Activated CD4-positive, alpha-beta T cell treated with anti-CD3 and anti-CD28 coated beads for 36 hours (primary cell): Measurements from ENCODE around the gene VPS37D. TPM values are rescaled to one million over a fixed set of nuclear protein-coding genes. Genes with fewer than 3 reads are reported as not detected.
"Not testable (repeated sequence)": the region's sequence is repeated elsewhere in the genome, so short reads cannot be mapped to it uniquely, and the experiment has no call there.

ENCODE experiments used
- ATAC-seq: fragments of 200-7000 bp; cut with Tn5 transposase; one replicate; pipeline ENCODE4 v1.10.0; 2021; ENCODE audit warnings: mild to moderate bottlenecking, moderate library complexity
- CTCF ChIA-PET: fragments of 350-600 bp; sonication (Branson Sonifier 250); formaldehyde crosslinking; loops from one replicate; lab custom pipeline; 2021; ENCODE audit warnings: antibody characterized with exemption; lab: Charles Lee
- POLR2A ChIA-PET: fragments of 350-600 bp; sonication (Branson Sonifier 250); formaldehyde crosslinking; loops from one replicate; lab custom pipeline; 2021; ENCODE audit warnings: antibody characterized with exemption, inconsistent platforms; lab: Charles Lee
- DNase-seq: peaks from one replicate; pipeline ENCODE4 v3.0.0-alpha.2; 2020
- H3K27ac Mint-ChIP-seq: one replicate; pipeline ENCODE4 v1.8.0; 2021; ENCODE audit warnings: mixed read lengths
- H3K27me3 Mint-ChIP-seq: one replicate; pipeline ENCODE4 v1.8.0; 2021; ENCODE audit warnings: mixed read lengths
- H3K36me3 Mint-ChIP-seq: one replicate; pipeline ENCODE4 v1.8.0; 2021; ENCODE audit warnings: low read depth, mixed read lengths
- H3K4me1 Mint-ChIP-seq: one replicate; pipeline ENCODE4 v1.8.0; 2021; ENCODE audit warnings: mixed read lengths
- H3K4me3 Mint-ChIP-seq: one replicate; pipeline ENCODE4 v1.8.0; 2021; ENCODE audit warnings: mild to moderate bottlenecking, moderate library complexity, mixed read lengths
- H3K9me3 Mint-ChIP-seq: one replicate; pipeline ENCODE4 v1.8.0; 2021; ENCODE audit warnings: low read depth, mixed read lengths
- intact Hi-C, 2 experiments: fragments of 100-400 bp; cut with DNase I in 1 of 2; cut with micrococcal nuclease in 1 of 2; formaldehyde crosslinking; loops; one replicate each; pipeline versions ENCODE4 v1.14.2 to v1.15.1; 2022 to 2024; cut with DNase I, micrococcal nuclease
- total RNA-seq, 2 experiments: library from RNA; stranded (reverse); gene quantifications; one replicate each; pipeline ENCODE4 v1.2.3, GENCODE V29; 2021

VPS37D gene, protein sequence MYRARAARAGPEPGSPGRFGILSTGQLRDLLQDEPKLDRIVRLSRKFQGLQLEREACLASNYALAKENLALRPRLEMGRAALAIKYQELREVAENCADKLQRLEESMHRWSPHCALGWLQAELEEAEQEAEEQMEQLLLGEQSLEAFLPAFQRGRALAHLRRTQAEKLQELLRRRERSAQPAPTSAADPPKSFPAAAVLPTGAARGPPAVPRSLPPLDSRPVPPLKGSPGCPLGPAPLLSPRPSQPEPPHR
- under 1 TPM; 0.35 to 0.39 TPM for total RNA-seq

DNA sequence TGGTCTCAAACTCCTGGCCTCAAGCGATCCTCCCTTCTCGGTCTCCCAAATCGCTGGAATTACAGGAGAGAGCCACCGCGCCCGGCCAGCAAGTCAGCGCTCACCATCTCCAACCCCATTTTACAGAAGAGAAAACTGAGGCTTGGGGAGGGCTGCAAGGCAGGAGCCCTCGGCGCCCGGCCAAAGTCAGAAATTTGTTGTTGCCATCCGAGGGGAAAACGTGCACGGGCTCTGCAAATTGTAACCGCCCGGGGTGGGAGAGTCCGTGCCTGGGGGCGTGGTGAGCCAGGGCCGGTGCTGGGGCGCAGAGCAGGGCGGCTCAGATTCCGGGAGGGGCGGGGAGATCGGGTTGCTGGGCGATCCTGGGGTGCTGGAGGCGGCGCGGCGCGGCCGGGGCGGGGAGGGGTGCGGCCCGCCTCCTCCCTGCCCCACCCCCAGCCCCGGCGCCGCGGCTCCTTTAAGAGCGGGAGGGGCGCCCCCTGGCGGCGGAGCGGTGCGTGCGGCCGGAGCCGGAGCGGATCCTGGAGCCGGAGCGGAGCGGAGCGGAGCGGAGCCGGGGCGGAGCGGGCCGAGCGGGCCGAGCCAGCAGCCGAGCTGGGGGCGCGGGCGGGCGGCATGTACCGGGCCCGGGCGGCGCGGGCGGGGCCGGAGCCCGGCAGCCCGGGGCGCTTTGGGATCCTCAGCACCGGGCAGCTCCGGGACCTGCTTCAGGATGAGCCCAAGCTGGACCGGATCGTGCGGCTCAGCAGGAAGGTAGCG is at the start of gene VPS37D:
TSS of gene VPS37D (plus strand) at position 488 of the 759 bp plus-strand sequence. CDS start at position 616, 128 bp downstream.
- DNase-seq (peak; percentile 96), ATAC-seq (peak; percentile 94)
- H3K9me3 Mint-ChIP-seq, result peaks cover 5% of the 10 kb centered on the region
- peaks cover 5% of the 10 kb centered on the region for H3K4me1 Mint-ChIP-seq
- H3K27ac Mint-ChIP-seq, result no peak within 1 kb of the TSS
- ChIA-PET CTCF (interaction anchor here (0.5 to 3.8 kb wide), 10 partner anchors 11 to 115 kb away, joined by 3 to 19 read pairs (median 4); no protein-coding TSS in a partner anchor), POLR2A (no interaction called here)
- peaks cover 40% of the 10 kb centered on the region for H3K27me3 Mint-ChIP-seq
- H3K4me3 Mint-ChIP-seq, result peak within 1 kb of the TSS; percentile 57
- no peaks in the 10 kb centered on the region for H3K36me3 Mint-ChIP-seq
- intact Hi-C loops, result loop anchor here (1.0 to 5.0 kb wide), 13 partner anchors 16 to 175 kb away; partner anchors contain the start of genes TBL2 (in 2 of the 2), ABHD11 (in 1 of the 2), BAZ1B (in 1 of the 2) and BCL7B (in 1 of the 2)

DNA sequence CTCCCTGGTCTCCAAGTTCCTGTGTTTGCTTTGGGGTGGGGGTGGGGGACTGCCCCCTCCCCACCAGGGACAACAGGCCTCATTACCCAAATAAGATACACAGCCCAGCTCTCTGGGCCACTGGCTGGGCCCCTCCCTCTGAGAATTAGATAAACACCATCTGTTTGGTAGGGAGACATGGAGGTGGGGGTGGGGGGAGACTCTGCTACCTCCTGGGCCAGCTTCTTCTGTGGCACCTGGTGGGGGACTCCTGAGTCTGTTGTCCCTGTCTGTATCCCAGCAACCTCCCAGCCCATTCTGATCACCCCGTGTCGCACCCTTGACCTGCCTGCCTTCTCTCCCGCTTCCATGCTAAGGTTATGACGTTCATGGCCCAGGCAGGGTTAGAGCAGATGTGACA is 49.1 kb upstream of the VPS37D start:
- Mint-ChIP-seq H3K9me3 (no peaks in the 10 kb centered on the region), H3K36me3 (no peaks in the 10 kb centered on the region), H3K27me3 (peaks cover 22% of the 10 kb centered on the region), H3K4me1 (peaks cover 6% of the 10 kb centered on the region), H3K27ac (no peak overlapping the region), H3K4me3 (no peak overlapping the region)
- no peak for DNase-seq
- ChIA-PET POLR2A (no interaction called here), CTCF (interaction anchor here (3.1 kb wide), 1 partner anchor 12 kb away, joined by 15 read pairs; no protein-coding TSS in a partner anchor)
- intact Hi-C loops, result no loop called here
- no peak for ATAC-seq

GRCh38 chr7:73619394-73619793 is 48.2 kb upstream of the VPS37D start:
- H3K9me3 Mint-ChIP-seq, H3K4me3 Mint-ChIP-seq, POLR2A ChIA-PET, H3K4me1 Mint-ChIP-seq, ATAC-seq, DNase-seq, intact Hi-C loops, H3K27ac Mint-ChIP-seq, H3K36me3 Mint-ChIP-seq: not testable (repeated sequence)
- CTCF ChIA-PET, result interaction anchor here (0.5 kb wide), 1 partner anchor 53 kb away, joined by 3 read pairs; no protein-coding TSS in a partner anchor
- H3K27me3 Mint-ChIP-seq, result peaks cover 20% of the 10 kb centered on the region

GRCh38 chr7:73621168-73622063 is 46.2 kb upstream of the VPS37D start:
- Mint-ChIP-seq H3K27ac (no peak overlapping the region), H3K36me3 (no peaks in the 10 kb centered on the region), H3K4me3 (no peak overlapping the region), H3K4me1 (peaks cover 8% of the 10 kb centered on the region), H3K27me3 (peaks cover 27% of the 10 kb centered on the region), H3K9me3 (no peaks in the 10 kb centered on the region)
- CTCF ChIA-PET, result interaction anchor here (1.3 kb wide), 2 partner anchors 15 to 104 kb away, joined by 3 to 4 read pairs; no protein-coding TSS in a partner anchor
- intact Hi-C loops, result loop anchor here in 1 of 2 experiments (5.0 kb wide), 2 partner anchors 61 to 96 kb away; partner anchors contain the start of genes BUD23, DNAJC30 and STX1A
- POLR2A ChIA-PET, result no interaction called here
- DNase-seq (no peak), ATAC-seq (no peak)

DNA sequence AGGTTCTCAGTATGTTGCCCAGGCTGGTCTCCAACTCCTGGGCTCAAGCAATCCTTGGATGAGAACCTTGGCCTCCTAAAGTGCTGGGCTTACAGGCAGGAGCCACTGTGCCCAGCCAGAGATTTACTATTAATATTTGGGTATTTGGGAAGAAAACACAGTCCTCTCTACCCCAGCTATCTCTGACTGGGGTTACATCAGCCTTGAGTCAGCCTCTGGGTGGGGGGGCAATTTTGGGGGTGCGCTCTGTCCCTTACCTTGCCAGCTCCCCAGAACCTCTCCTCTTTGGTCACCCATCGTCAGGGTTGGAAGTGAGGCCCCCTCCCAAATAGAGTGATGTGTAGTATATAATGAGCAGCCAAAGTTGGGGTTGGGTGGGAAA is 45.1 kb upstream of the VPS37D start:
- no peak overlapping the region for H3K27ac Mint-ChIP-seq
- peaks cover 8% of the 10 kb centered on the region for H3K4me1 Mint-ChIP-seq

GRCh38 chr7:73622909-73623797 is 44.5 kb upstream of the VPS37D start:
- Mint-ChIP-seq H3K4me3 (no peak overlapping the region), H3K36me3 (no peaks in the 10 kb centered on the region), H3K27ac (no peak overlapping the region), H3K9me3 (no peaks in the 10 kb centered on the region), H3K4me1 (peaks cover 8% of the 10 kb centered on the region), H3K27me3 (peaks cover 38% of the 10 kb centered on the region)
- ChIA-PET CTCF (interaction anchor here (1.0 kb wide), 1 partner anchor 111 kb away, joined by 4 read pairs; no protein-coding TSS in a partner anchor), POLR2A (no interaction called here)
- no peak for ATAC-seq
- no peak for DNase-seq
- intact Hi-C loops, result loop anchor here in 1 of 2 experiments (5.0 kb wide), 2 partner anchors 59 to 94 kb away; partner anchors contain the start of genes BUD23, DNAJC30 and STX1A

More for the DNA sequence above, 45.1 kb upstream of the VPS37D start:
- Mint-ChIP-seq H3K4me3 (no peak overlapping the region), H3K27me3 (peaks cover 32% of the 10 kb centered on the region), H3K36me3 (no peaks in the 10 kb centered on the region), H3K9me3 (no peaks in the 10 kb centered on the region)
- no peak for ATAC-seq
- POLR2A ChIA-PET, result no interaction called here
- no peak for DNase-seq
- CTCF ChIA-PET, result interaction anchor here (1.0 to 1.3 kb wide), 2 partner anchors 103 to 112 kb away, joined by 3 to 4 read pairs; no protein-coding TSS in a partner anchor
- intact Hi-C loops, result loop anchor here in 1 of 2 experiments (5.0 kb wide), 2 partner anchors 60 to 95 kb away; partner anchors contain the start of genes BUD23, DNAJC30 and STX1A

DNA sequence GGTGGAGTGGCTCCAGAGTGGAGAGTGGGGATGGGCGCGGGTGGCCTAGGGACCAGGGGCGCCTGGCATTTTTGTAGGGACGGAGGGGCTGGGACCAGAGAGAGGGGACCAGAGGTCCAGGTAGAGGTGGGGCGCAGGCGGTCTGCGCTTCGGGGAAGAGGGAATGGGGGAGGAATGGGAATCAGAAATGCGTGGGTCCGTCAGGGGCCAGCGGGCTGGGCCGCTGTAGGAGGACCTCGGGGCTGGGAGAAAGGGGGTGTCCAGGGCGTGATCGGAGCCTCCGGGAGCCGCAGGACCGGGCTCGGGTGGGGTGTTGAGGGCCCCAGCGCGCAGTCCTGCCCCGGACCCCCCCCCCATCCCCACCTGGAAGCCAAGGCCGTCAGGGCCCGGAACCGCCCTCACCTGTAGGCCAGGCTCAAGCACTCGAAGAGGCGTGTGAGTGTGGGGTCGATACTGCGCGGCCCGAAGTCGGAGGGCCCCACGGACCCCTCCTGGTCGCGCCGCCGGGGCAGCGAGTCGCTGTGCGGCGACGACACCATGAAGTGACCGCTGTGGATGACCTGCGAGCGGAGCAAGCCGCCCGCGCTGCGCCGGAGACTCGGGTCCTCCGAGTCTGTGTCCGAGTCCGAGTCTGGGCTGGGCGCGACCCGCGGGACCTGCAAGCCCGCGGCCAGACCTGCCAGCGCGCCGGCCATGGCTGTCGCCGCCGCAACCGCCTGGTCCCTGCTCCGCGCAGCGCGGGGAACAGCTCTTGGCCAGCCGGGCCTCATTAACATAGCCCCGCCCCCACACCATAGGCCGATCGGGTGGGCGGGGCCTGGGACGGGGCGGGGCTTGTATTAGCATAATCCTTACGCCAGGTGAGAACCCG is 43.6 kb upstream of the VPS37D start, which contains the start of gene MLXIPL:
TSS of gene MLXIPL (minus strand) at position 725 of the 871 bp plus-strand sequence. CDS start at position 695, 30 bp downstream.
- H3K27ac Mint-ChIP-seq, result no peak within 1 kb of the TSS
- ChIA-PET POLR2A (no interaction called here), CTCF (interaction anchor here (0.6 to 1.0 kb wide), 4 partner anchors 17 to 129 kb away, joined by 3 to 4 read pairs (median 3); no protein-coding TSS in a partner anchor)
- no peaks in the 10 kb centered on the region for H3K9me3 Mint-ChIP-seq
- H3K4me3 Mint-ChIP-seq, result no peak within 1 kb of the TSS
- DNase-seq (peak; percentile 85), ATAC-seq (peak; percentile 95)
- H3K36me3 Mint-ChIP-seq, result no peaks in the 10 kb centered on the region
- peaks cover 43% of the 10 kb centered on the region for H3K27me3 Mint-ChIP-seq
- peaks cover 8% of the 10 kb centered on the region for H3K4me1 Mint-ChIP-seq
- intact Hi-C loops, result loop anchor here in 1 of 2 experiments (1.0 to 5.0 kb wide), 6 partner anchors 12 to 110 kb away; partner anchors contain the start of genes BUD23, DNAJC30, STX1A and TBL2

GRCh38 chr7:73624669-73625001 is 43.0 kb upstream of the VPS37D start:
- Mint-ChIP-seq H3K4me3 (no peak overlapping the region), H3K9me3 (no peaks in the 10 kb centered on the region), H3K4me1 (peaks cover 8% of the 10 kb centered on the region), H3K27ac (no peak overlapping the region), H3K27me3 (peaks cover 45% of the 10 kb centered on the region), H3K36me3 (no peaks in the 10 kb centered on the region)
- intact Hi-C loops, result loop anchor here in 1 of 2 experiments (1.0 to 5.0 kb wide), 6 partner anchors 12 to 110 kb away; partner anchors contain the start of genes BUD23, DNAJC30, STX1A and TBL2
- ChIA-PET POLR2A (no interaction called here), CTCF (interaction anchor here (0.6 to 1.0 kb wide), 4 partner anchors 18 to 129 kb away, joined by 3 to 4 read pairs (median 3); no protein-coding TSS in a partner anchor)
- DNase-seq (no peak), ATAC-seq (no peak)

DNA sequence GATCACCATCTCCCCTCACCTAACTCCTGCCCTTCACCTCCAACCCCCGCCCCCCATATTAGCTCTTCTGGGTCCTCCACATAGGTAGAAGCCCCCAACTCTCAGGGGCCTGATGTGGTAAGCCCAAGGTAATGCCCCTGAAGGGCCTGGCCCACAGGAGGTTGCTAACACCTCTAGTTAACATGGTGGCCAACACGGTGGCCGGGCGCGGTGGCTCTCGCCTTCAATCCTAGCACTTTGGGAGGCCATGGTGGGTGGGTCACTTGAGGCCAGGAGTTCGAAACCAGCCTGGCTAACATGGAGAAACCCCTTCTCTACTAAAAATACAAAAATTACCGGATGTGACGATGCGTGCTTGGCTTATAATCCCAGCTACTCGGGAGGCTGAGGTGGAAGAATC is 42.4 kb upstream of the VPS37D start:
- Mint-ChIP-seq H3K9me3 (no peaks in the 10 kb centered on the region), H3K4me3 (no peak overlapping the region), H3K4me1 (peaks cover 8% of the 10 kb centered on the region), H3K27ac (no peak overlapping the region), H3K36me3 (no peaks in the 10 kb centered on the region), H3K27me3 (peaks cover 46% of the 10 kb centered on the region)
- DNase-seq (no peak), ATAC-seq (no peak)
- POLR2A ChIA-PET, result no interaction called here
- intact Hi-C loops, result no loop called here
- CTCF ChIA-PET, result interaction anchor here (0.6 to 0.9 kb wide), 3 partner anchors 18 to 128 kb away, joined by 3 to 4 read pairs (median 4); no protein-coding TSS in a partner anchor
